HG02943 (cell line): ENCODE results near the gene EVPL.

Experiments
- ATAC-seq: cut with Tn5 transposase; IDR thresholded peaks from one replicate; pipeline ENCODE4 v1.9.1; 2021; ENCODE audit warnings: mild to moderate bottlenecking, low read depth, moderate library complexity; ENCODE audit not compliant: unreplicated experiment

The EVPL gene

DNA sequence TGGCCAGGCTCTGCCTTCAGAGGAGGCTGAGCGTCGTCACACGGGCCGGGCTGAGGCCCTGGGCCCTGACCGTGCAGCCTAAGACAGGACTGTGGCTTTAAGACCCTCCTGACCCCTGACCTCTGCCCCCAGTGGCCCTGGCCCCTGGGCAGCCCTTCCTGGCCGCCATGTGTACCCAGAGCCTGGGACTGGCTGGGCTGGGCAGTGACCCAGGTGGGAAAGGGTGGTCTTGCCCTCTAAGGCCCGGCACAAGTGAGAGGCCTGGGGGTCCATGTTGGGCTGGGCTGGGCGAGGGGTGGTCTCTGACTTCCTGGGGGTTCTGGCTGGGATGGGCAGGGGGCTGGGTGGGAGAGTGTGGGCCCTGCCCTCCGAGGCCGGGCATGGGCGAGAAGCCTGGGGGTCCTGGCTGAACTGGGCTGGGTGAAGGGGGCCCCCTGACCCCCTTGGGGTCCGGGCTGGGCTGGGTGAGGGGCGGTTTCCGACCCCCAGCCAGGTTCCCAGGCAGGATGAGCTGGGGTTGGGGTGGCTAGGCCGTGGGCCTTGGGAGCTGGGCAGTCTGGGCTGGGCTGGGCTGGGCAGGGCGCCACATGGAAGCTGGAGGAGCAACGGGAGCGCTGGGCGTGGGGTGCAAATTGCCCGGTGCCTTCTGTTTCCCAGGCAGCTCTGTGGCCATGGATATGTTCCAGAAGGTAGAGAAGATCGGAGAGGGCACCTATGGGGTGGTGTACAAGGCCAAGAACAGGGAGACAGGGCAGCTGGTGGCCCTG lies 26.2 kb downstream of the EVPL start, which contains the start of gene CDK3:
CDK3 (plus strand) TSS at position 101 of the 767 bp plus-strand sequence; CDS start at position 672, 571 bp downstream.
- no peak for ATAC-seq

- ATAC-seq: no peak
Observed at GRCh38 chr17:76000016-76000754, 26.9 kb downstream of the EVPL start.

- no peak for ATAC-seq
Observed at GRCh38 chr17:75998327-75998795, 28.7 kb downstream of the EVPL start.

GRCh38 chr17:75996665-75997590 lies 30.2 kb downstream of the EVPL start:
- no peak for ATAC-seq

DNA sequence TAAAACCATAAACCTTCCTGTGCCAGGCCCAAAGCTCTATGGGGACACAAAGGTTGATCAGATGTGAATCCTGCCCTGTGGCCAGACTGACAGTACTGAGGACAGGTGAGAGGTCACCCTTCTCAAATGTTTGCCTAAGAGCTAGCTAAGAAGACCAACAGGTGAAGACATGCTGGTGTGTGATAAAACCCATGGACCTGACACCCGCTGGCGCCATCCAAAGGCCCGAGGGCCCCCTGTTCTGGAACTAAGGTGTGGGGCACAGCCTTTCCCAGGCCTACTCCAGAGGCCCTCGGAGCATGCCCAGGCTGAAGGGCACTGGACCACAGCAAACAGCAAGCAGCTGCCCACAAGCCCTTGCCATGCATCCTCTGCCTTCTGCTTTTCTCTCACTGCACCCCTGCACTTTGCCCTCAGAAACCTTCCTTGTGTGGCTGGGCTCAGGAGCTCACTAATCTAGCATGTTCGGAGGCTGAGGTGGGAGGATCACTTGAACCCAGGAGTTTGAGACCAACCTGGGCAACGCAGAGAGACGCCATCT lies 31.7 kb downstream of the EVPL start:
- no peak for ATAC-seq

GRCh38 chr17:75994802-75995370 lies 32.2 kb downstream of the EVPL start:
- ATAC-seq: no peak

DNA sequence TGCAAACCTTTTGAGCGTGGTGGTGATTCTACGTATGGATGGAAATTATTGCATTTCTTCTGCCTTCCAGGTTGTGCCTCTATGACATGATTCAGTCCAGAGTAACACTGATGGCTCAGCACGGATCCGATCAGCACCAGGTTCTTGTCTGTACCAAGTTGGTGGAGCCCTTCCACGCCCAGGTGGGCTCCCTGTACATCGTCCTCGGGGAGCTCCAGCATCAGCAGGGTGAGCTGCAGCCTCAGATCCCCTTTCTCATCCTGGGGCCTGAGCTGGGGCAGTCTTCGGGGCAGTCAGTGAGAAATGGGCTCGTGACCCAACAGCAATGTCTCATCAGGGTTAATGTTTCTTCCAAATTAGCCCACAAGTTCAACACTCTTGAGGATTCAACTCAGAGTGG lies 35.7 kb downstream of the EVPL start:
- no peak for ATAC-seq

DNA sequence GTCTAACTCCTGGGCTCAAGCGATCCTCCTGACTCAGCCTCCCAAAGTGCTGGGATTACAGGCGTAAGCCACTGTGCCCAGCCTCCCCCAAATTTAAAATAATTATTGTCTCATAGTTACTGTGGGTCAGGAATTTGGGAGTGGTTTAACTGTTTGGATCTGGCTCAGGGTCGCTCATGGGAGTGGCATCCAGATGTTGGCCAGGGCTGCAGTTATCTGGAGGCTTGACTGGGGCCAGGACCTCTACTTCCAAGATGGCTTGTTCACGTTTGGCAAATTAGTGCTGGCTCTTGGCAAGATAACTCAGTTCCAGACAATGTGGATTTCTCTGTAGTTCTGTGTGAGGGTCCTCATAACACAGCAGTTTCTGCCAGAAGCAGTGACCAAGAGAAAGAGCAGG lies 40.1 kb downstream of the EVPL start:
- ATAC-seq: no peak

- no peak for ATAC-seq
Observed at GRCh38 chr17:75985986-75986385, 41.1 kb downstream of the EVPL start.

DNA sequence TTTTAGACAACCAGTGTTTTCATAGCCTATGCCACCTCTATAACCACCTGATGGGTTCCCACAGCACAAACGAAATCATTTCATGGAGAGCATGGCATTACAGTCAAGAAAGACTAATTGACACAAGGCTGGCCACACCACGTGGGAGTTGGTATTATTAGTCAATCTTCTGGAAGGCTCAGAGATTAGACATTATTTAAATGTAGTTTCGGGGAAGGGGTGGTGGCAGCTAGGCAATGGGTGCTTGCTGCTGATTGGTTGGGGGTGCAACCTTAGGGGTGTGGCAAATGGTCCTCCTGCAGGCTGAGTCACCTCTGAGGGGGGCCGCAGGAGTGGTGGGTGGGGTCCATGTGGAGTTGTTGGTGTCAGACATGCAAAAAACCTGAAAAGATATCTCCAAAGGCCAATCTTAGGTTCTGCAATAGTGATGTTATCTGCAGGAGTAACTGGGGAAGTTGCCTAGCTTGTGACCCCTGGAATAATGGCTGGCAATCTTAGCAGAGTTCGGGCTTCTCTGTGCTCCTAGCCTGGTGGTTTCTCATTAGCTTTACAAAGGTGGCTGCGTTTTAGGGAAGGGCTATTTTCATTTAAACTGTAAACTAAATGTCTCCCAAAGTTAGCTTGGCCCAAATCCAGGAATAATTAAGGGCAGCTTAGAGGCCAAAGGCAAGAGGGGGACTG lies 43.5 kb downstream of the EVPL start:
- ATAC-seq: no peak

DNA sequence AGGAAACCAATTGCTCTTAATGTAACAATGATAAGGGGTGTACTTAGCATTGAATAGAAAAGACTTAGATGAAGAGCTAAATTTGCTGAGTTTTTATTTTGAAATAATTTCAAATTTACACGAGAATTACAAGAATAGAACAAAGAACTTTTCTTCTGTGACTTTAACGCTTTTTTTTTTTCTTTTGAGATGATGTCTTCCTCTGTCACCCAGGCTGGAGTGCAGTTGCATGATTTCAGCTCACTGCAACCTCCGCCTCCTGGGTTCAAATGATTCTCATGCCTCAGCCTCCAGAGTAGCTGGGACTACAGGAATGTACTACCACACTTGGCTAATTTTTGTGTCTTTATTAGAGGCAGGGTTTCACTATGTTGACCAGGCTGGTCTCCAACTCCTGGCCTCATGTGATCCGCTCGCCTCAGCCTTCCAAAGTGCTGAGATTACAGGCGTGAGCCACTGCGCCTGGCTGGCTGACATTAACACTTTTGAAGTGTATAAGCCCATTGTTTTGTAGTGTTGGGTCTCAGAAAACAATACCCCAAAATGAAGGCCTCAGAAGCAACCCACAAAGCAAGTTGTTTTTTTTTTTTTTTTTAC lies 46.0 kb downstream of the EVPL start:
- no peak for ATAC-seq

DNA sequence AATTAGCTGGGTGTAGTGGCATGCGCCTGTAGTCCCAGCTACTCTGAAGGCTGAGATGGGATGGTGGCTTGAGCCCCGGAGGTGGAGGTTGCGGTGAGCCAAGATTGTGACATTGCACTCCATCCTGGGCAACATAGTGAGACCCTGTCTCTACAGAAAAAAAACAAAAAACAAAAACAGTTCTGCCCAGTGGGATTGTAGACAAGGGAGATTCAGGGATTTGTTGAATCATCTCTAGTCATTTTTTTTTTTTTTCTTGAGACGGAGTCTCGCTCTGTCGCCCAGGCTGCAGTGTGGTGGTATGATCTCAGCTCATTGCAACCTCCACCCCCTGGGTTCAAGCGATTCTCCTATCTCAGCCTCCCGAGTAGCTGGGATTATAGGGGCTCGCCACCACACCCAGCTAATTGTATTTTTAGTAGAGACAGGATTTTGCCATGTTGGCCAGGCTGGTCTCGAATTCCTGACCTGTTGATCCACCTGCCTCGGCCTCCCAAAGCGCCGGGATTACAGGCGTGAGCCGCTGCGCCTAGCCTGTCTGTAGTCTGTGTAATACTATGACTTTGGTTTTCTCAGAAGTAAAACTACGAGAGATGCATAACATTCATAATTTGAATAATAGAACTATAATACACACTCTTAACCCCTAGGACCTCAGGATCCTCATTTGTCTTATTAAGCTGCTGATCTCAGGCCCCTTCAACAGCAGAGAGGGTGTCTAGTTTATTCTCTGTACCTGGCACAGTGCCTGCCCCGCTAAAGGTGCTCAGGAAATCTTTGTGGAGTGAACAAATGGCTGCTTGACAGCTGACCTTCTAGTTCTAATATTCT lies 46.7 kb downstream of the EVPL start:
- ATAC-seq: no peak

DNA sequence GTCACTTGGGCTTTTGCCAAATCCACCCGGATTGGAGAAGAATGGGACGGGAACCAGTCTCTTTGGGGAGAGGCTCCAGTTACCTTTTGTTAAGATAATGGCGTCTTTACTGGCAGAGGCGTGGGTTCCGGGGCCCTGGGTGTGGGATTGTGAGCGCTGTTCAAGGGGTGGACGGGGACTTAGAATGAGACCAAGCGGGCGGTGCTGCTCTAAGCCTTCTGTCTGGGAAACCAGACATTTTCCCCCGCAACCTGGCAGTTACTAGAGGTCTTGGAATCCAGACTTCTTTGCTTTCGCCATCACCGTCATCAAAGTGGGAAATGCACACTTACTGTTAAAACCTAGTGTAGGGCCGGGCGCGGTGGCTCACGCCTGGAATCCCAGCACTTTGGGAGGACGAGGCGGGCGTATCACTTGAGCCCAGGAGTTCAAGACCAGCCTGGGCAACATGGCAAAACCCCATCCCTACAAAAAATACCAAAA lies 47.4 kb downstream of the EVPL start:
- ATAC-seq: peak; percentile 22

DNA sequence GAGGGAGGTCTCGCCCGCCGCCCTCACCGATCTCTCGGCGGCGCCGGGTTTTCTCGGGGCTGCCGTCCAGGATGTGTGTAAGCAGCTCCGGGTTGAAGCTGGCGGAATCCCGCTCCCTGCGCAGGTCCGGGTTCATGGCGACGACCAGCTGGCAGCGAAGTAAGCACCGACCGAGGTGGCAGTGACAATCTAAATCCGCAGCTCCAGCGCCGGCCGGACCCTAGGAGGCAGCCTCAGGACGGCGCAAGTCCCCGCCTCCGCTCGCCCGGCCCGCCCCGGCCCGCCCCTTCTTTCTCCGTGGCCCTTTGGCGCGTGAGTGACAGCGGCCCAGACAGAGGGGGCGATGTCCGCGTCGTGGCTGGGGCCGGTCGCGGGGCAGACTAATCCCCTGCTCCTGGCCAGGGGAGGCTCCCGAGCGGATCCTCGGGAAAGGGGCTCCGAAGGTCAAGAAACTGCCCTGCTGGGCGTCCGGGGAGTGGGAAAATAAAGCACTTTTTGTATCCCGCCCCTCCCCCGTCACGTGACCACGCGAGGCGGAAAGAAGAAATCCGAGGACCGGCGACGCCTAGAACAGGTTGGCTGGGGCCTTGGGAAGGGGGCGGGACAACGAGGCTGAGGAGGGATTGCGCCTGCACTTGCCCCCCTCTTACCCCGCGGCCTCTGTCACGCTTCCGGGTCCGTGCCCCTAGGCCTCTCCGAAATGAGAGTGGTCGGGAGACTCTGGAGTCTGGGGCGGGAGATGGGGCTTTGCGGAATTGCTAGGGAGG lies 48.0 kb downstream of the EVPL start, which contains the start of the genes ACOX1 and TEN1:
ACOX1 (minus strand) TSS at position 229 of the 767 bp plus-strand sequence; CDS start at position 136, 93 bp downstream.
TEN1 (plus strand) TSS at position 303 of the 767 bp plus-strand sequence. CDS start 6,953 bp downstream, outside the sequence.
- ATAC-seq: peak; percentile 85

DNA sequence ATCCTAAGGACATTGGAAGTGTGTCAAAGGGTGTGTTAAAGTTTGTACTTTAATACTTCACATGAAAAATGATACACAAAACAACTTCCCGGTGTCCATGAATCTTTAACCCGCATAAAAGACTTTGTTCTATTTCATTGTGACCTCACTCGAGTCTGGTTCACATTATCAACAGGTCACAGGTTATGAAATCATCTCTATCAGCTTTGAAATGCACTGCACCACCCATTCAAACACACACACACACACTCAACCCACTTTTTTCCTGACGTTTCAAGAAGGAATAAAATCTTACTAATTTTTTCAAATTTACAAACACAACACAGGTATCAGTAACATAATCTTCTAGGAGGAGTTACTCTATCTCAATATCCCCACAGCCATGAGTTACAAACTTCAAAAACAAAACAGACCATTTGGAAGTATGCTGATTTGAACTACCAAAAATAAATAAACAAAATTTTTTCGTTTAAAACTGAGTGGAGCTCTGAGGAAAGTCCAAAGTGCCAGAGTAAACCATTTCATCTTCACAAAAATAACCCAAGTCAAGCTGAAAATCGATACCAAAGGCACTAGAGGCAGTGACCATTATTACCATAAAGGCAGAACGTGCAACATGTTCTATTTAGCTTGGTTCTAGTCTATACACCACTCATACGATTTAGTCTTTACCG lies 50.8 kb downstream of the EVPL start:
- ATAC-seq: no peak

DNA sequence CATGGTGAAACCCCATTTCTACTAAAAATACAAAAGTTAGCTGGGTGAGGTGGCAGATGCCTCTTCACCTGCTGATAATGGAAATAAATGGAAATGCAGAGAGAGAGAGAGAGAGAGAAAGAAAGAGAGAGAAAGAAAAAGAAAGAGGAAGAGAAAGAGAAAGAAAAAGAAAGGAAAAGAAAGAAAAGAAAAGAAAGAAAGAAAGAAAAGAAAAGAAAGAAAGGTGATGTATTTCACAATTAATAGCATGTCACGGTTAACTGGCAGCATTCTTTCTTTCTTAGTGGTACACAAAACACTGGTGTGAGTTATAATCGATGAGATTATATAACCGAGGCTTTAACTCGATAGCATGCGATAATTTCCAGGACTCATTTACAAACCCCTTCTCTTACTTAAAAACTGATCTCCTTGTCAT lies 51.3 kb downstream of the EVPL start:
- no peak for ATAC-seq
